Neural progenitor cell (in vitro differentiated cells): Measurements from ENCODE around the gene COMMD1. TPM values are rescaled to one million over a fixed set of nuclear protein-coding genes. Genes with fewer than 3 reads are reported as not detected.

Experiments used
- DNase-seq: peaks from one replicate; pipeline ENCODE4 v3.0.0-alpha.2; 2016; ENCODE audit warnings: low spot score
- H2AFZ ChIP-seq: fragments of 200-600 bp; sonication (generic); replicated peaks from 2 replicates; pipeline ENCODE4 v1.6.1; 2016; ENCODE audit warnings: antibody characterized with exemption
- H3F3A ChIP-seq: fragments of 200-600 bp; sonication (generic); 2 replicates; pipeline ENCODE4 v1.6.1; 2016; ENCODE audit warnings: antibody characterized with exemption, low read depth
- H3K27ac ChIP-seq: fragments of 200-600 bp; sonication (generic); 2 replicates; pipeline ENCODE4 v1.5.1; 2016; ENCODE audit warnings: mild to moderate bottlenecking
- H3K27me3 ChIP-seq: fragments of 200-600 bp; sonication (generic); 2 replicates; pipeline ENCODE4 v1.6.1; 2016; ENCODE audit warnings: mild to moderate bottlenecking, moderate library complexity
- H3K36me3 ChIP-seq: fragments of 200-600 bp; sonication (generic); 2 replicates; pipeline ENCODE4 v1.5.1; 2016
- H3K4me1 ChIP-seq: fragments of 200-600 bp; sonication (generic); 2 replicates; pipeline ENCODE4 v1.6.1; 2016; ENCODE audit warnings: mixed run types
- H3K4me2 ChIP-seq: fragments of 200-600 bp; sonication (generic); 2 replicates; pipeline ENCODE4 v1.6.1; 2016
- H3K4me3 ChIP-seq: fragments of 200-600 bp; sonication (generic); 2 replicates; pipeline ENCODE4 v1.5.1; 2016
- H3K79me2 ChIP-seq: fragments of 200-600 bp; sonication (generic); 2 replicates; pipeline ENCODE4 v1.6.1; 2016; ENCODE audit warnings: low read depth
- H3K9ac ChIP-seq: fragments of 200-600 bp; sonication (generic); 2 replicates; pipeline ENCODE4 v1.6.1; 2016
- H3K9me3 ChIP-seq: fragments of 200-600 bp; sonication (generic); 2 replicates; pipeline ENCODE4 v1.5.1; 2016; ENCODE audit warnings: low read depth
- H4K20me1 ChIP-seq: fragments of 200-600 bp; sonication (generic); 2 replicates; pipeline ENCODE4 v1.6.1; 2016; ENCODE audit warnings: low read depth
- H3K27ac Mint-ChIP-seq: 3 replicates; pipeline ENCODE4 v1.8.0; 2021; ENCODE audit warnings: mixed read lengths
- H3K27me3 Mint-ChIP-seq: 2 replicates; pipeline ENCODE4 v1.8.0; 2022; ENCODE audit warnings: low read depth, mild to moderate bottlenecking, inconsistent platforms, moderate library complexity, mixed read lengths; ENCODE audit not compliant: insufficient read depth
- H3K36me3 Mint-ChIP-seq: 3 replicates; pipeline ENCODE4 v1.8.0; 2021; ENCODE audit warnings: mixed read lengths
- H3K4me1 Mint-ChIP-seq: 3 replicates; pipeline ENCODE4 v1.8.0; 2021; ENCODE audit warnings: mixed read lengths
- H3K4me3 Mint-ChIP-seq: 3 replicates; pipeline ENCODE4 v1.8.0; 2021; ENCODE audit warnings: mild to moderate bottlenecking, moderate library complexity, mixed read lengths
- H3K9me3 Mint-ChIP-seq: 3 replicates; pipeline ENCODE4 v1.8.0; 2020; ENCODE audit warnings: mixed read lengths
- EZH2 ChIP-seq: fragments of 200-600 bp; sonication (generic); IDR thresholded peaks from 2 replicates; pipeline ENCODE4 v1.6.1; 2017; ENCODE audit warnings: antibody characterized with exemption, mild to moderate bottlenecking, moderate library complexity
- EZH2phosphoT487 ChIP-seq: fragments of 200-600 bp; sonication (generic); IDR thresholded peaks from 2 replicates; pipeline ENCODE4 v1.6.1; 2017; ENCODE audit warnings: antibody characterized with exemption
- total RNA-seq: library from RNA; depleted of rRNA; stranded (reverse); fragments of >200 nt; gene quantifications from 2 replicates; pipeline ENCODE4 v1.2.3, GENCODE V29; 2015; ENCODE audit warnings: low replicate concordance
- TF ChIP-seq, protein P1 (sequence below): fragments of 200-600 bp; sonication (generic); IDR thresholded peaks from 2 replicates; pipeline ENCODE4 v1.5.1; 2017; ENCODE audit warnings: antibody characterized with exemption, mild to moderate bottlenecking

The COMMD1 gene
- total RNA-seq, 1 donor from 2014 or later, result 26.7 TPM

DNA sequence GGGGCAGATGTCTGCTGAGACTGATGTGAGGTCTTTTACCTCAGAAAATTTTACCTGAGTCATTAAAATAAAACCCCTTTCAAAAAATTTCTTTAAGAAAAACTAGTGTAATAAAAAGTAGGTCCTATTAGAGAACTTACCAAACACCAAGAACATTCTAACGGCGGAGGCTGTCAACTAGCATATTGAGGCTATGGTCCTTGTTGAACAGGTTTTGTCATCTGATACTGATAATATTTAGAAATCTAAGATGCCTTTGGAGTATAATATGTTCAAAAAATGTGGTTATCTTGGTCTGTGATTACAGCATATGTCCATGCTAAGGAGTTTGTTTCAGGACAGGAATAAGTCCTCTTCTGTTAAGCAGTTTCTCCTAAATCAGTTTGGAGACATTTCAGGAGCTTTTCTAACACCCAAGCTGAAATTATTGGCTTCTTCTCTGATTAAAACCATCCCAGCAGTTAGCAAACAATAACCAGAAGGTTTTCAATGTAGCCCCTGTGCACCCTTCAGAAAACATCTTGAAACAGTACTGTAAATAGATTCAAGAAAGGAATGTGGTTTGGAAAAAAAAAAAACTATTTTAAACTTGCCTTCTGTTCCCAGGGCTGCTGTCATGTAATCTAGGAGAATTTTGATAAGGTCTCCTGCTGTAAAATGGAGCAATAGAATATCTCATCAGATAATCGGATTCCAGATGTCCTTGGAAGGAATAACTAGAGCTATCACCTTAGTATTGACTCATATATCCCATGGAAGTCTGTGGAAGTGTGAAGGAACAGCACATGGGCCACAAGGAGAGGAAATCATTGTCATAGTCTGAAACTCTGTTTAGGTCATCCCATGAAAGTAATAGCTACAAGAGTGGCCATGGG lies 231.7 kb downstream of the COMMD1 start:
- Histone ChIP-seq H3K27me3 (no peaks in the 10 kb centered on the region), H3K9ac (no peak overlapping the region), H2AFZ (no peak overlapping the region), H3K9me3 (no peaks in the 10 kb centered on the region), H3K36me3 (no peaks in the 10 kb centered on the region), H3K4me1 (peaks cover 7% of the 10 kb centered on the region), H3K27ac (no peak overlapping the region), H3F3A (no peaks in the 10 kb centered on the region), H3K79me2 (no peaks in the 10 kb centered on the region), H3K4me3 (no peak overlapping the region), H4K20me1 (no peaks in the 10 kb centered on the region), H3K4me2 (no peak overlapping the region)
- Mint-ChIP-seq H3K27ac (no peak overlapping the region), H3K9me3 (no peaks in the 10 kb centered on the region), H3K4me3 (no peak overlapping the region), H3K36me3 (peaks cover 1% of the 10 kb centered on the region), H3K27me3 (peaks cover 2% of the 10 kb centered on the region), H3K4me1 (peaks cover 4% of the 10 kb centered on the region)
- DNase-seq, result no peak
- TF ChIP-seq EZH2phosphoT487, result no peak
- no peak for TF ChIP-seq EZH2
- TF ChIP-seq, protein P1, sequence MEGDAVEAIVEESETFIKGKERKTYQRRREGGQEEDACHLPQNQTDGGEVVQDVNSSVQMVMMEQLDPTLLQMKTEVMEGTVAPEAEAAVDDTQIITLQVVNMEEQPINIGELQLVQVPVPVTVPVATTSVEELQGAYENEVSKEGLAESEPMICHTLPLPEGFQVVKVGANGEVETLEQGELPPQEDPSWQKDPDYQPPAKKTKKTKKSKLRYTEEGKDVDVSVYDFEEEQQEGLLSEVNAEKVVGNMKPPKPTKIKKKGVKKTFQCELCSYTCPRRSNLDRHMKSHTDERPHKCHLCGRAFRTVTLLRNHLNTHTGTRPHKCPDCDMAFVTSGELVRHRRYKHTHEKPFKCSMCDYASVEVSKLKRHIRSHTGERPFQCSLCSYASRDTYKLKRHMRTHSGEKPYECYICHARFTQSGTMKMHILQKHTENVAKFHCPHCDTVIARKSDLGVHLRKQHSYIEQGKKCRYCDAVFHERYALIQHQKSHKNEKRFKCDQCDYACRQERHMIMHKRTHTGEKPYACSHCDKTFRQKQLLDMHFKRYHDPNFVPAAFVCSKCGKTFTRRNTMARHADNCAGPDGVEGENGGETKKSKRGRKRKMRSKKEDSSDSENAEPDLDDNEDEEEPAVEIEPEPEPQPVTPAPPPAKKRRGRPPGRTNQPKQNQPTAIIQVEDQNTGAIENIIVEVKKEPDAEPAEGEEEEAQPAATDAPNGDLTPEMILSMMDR, result no peak

DNA sequence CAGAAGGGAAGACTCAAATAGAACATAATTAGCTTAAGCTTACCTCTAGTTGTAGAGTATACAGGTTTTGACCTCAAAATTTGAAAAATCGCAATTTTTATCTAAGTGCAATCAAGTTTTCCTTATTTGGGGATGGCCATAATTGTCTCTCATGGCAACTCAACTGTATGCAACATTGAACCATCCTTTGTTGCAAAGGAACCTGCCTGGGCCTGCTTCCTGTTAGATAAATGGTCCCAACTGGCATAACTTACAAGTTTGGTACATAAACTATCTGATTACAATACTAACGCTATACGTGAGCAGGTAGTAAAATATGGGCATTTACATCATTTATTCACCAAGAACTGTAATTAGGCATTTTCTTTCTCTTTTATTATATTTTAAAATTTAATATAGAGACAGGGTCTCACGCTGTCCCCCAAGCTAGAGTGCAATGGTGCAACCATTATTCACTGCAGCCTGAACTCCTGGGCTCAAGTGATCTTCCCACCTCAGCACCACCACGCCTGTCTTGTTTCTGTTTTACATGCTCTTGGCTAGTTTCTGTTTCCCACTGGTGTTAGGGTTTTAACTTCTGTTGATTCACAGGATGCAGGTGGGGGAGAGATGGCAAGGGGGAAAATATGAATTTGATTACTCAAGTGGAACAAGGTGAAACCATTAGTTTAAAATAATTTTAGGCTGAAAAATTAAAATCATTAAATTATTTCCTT lies 235.1 kb downstream of the COMMD1 start:
- H3K36me3 Mint-ChIP-seq, result peaks cover 1% of the 10 kb centered on the region
- no peak for DNase-seq
- Histone ChIP-seq H3K4me1 (peaks cover 3% of the 10 kb centered on the region), H3K27ac (no peak overlapping the region), H3K27me3 (no peaks in the 10 kb centered on the region), H3K9ac (no peak overlapping the region), H3K9me3 (no peaks in the 10 kb centered on the region), H3K4me3 (no peak overlapping the region), H2AFZ (no peak overlapping the region), H3K79me2 (no peaks in the 10 kb centered on the region), H3F3A (no peaks in the 10 kb centered on the region), H3K4me2 (no peak overlapping the region), H3K36me3 (no peaks in the 10 kb centered on the region), H4K20me1 (no peaks in the 10 kb centered on the region)
- no peaks in the 10 kb centered on the region for H3K9me3 Mint-ChIP-seq
- H3K4me3 Mint-ChIP-seq, result no peak overlapping the region
- no peaks in the 10 kb centered on the region for H3K27me3 Mint-ChIP-seq
- TF ChIP-seq EZH2, result no peak
- TF ChIP-seq, protein P1, result no peak
- TF ChIP-seq EZH2phosphoT487, result no peak
- H3K27ac Mint-ChIP-seq, result no peak overlapping the region
- no peaks in the 10 kb centered on the region for H3K4me1 Mint-ChIP-seq

DNA sequence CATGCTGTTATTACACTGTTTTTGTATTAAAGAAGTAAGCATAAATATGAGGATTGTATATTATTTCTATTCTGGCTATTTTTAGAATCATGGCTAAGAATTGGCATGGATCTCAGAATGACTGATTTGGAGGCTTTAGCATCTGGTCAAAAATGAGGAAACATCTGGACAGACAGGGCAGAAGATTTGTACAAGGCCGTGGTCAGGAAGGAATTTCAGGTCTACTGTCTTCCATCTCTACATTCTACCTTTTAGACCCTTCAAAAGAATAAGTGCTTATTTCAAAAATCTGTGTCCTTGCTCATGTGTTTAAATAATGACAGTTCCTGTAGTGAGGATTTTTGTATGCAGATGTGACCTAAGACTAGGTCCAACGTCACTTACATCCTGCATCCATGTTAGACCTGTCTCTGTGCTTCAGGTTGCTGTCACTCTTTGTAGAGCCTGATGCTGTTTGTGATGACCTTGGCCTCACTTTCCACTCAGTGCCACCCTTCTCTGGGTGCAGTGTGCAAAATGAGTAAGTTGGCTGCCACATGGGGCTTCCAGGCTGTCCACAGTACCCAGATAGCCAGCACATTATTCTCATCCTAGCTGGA lies 235.8 kb downstream of the COMMD1 start:
- Histone ChIP-seq H3K27ac (no peak overlapping the region), H2AFZ (no peak overlapping the region), H3K79me2 (no peaks in the 10 kb centered on the region), H3K4me3 (no peak overlapping the region), H3K4me1 (no peaks in the 10 kb centered on the region), H3K27me3 (no peaks in the 10 kb centered on the region), H3K4me2 (no peak overlapping the region), H3K36me3 (no peaks in the 10 kb centered on the region), H3K9me3 (no peaks in the 10 kb centered on the region), H3F3A (no peaks in the 10 kb centered on the region), H3K9ac (no peak overlapping the region), H4K20me1 (no peaks in the 10 kb centered on the region)
- Mint-ChIP-seq H3K9me3 (no peaks in the 10 kb centered on the region), H3K36me3 (no peaks in the 10 kb centered on the region), H3K4me3 (no peak overlapping the region), H3K27ac (no peak overlapping the region), H3K27me3 (no peaks in the 10 kb centered on the region), H3K4me1 (no peaks in the 10 kb centered on the region)
- DNase-seq, result no peak
- TF ChIP-seq EZH2 (no peak), EZH2phosphoT487 (no peak)
- TF ChIP-seq, protein P1, result no peak
